ENCODE results near the gene UGCG.
"Not testable (repeated sequence)": the region's sequence is repeated elsewhere in the genome, so short reads cannot be mapped to it uniquely, and the experiment has no call there.

Gene UGCG

GRCh38 chr9:111952559-111952958 is 55.9 kb downstream of the UGCG start:
- in situ Hi-C loops (cut with HindIII; ENCODE audit: low sequenced_read_pairs) = no loop called here
- DNase-seq (ENCODE audit: low read depth, low spot score) = peak; percentile 76

GRCh38 chr9:111953444-111953843 is 56.8 kb downstream of the UGCG start:
- in situ Hi-C loops (cut with HindIII; ENCODE audit: low sequenced_read_pairs) = no loop called here
- no peak for DNase-seq (ENCODE audit: low read depth, low spot score)
- H3K4me3 ChIP-seq (ENCODE audit: low read depth, low read length) = no peak overlapping the region
- TF ChIP-seq CTCF (IDR thresholded peaks at IDR 0.05; ENCODE audit: low read depth, low read length) = no peak

More at GRCh38 chr9:111952559-111952958, 55.9 kb downstream of the UGCG start:
- no peak overlapping the region for H3K4me3 ChIP-seq (ENCODE audit: low read depth, low read length)
- TF ChIP-seq CTCF (IDR thresholded peaks at IDR 0.05; ENCODE audit: low read depth, low read length) = no peak

GRCh38 chr9:111955048-111955447 is 58.4 kb downstream of the UGCG start:
- DNase-seq (ENCODE audit: low read depth, low spot score) = no peak

DNA sequence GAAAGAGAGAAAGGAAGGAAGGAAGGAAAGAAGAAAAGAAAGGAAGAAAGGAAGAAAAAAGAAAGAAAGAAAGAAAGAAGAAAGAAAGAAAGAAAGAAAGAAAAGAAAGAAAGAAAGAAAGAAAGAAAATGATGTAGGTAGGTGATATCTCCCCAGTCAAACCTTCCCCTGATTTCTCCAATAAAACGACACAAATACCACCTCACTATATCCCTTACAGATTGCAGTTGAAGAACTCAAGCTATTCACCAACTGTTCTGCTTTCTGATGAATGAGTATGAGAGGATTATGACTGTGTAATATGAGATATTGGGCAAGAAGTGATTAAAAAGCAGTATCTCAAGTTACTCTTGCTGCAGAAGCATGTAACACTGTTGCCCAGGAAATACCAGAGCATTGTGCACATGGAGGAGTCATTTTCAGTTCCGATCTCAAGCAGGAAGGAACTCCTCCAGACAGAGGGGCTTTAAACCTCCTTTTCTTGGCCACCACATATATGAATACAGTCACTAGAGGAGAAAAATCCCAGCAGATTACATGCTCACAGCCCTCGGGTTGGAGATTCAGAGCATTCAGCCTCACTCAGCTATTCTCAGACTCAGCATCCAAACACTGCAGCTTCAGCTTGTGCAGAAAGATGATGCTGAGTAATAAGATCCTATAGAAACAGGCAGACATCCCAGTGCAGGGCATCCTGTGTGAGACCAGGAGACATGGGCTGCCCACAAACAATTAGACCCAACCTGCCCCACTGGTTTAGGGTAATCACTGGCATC is 61.4 kb downstream of the UGCG start:
- H3K4me3 ChIP-seq (ENCODE audit: low read depth, low read length) = no peak overlapping the region
- in situ Hi-C loops (cut with HindIII; ENCODE audit: low sequenced_read_pairs) = no loop called here
- TF ChIP-seq CTCF (IDR thresholded peaks at IDR 0.05; ENCODE audit: low read depth, low read length) = no peak
- DNase-seq (ENCODE audit: low read depth, low spot score) = peak; percentile 97

More at GRCh38 chr9:111955048-111955447, 58.4 kb downstream of the UGCG start:
- in situ Hi-C loops (cut with HindIII; ENCODE audit: low sequenced_read_pairs) = no loop called here
- no peak overlapping the region for H3K4me3 ChIP-seq (ENCODE audit: low read depth, low read length)
- no peak for TF ChIP-seq CTCF (IDR thresholded peaks at IDR 0.05; ENCODE audit: low read depth, low read length)

GRCh38 chr9:111959468-111960359 is 63.1 kb downstream of the UGCG start:
- in situ Hi-C loops (cut with HindIII; ENCODE audit: low sequenced_read_pairs) = no loop called here
- no peak for TF ChIP-seq CTCF (IDR thresholded peaks at IDR 0.05; ENCODE audit: low read depth, low read length)
- DNase-seq (ENCODE audit: low read depth, low spot score) = peak; percentile 74
- H3K4me3 ChIP-seq (ENCODE audit: low read depth, low read length) = no peak overlapping the region

- H3K4me3 ChIP-seq (ENCODE audit: low read depth, low read length); DNase-seq (ENCODE audit: low read depth, low spot score); in situ Hi-C loops (cut with HindIII; ENCODE audit: low sequenced_read_pairs): not testable (repeated sequence)
These were observed 63.9 kb downstream of the UGCG start for GRCh38 chr9:111960485-111960884.

DNA sequence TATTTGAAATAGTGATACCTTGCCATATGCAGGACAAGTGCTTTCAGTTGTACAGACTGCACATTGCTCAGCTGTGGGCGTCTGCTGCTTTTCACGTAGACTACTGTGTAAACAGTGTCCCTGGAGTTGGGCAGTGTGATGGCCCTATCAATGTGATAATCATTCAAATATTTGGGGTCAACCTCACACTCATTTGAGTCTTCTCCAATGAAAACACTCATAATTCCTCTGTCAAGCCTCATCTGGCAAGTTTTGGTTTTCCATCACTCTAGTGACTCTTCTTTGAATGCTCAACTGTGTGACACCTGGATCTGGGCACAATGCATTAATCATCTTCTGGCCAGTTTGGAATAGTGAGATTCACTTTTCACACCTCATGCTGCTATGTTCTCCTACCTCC is 64.4 kb downstream of the UGCG start:
- no peak overlapping the region for H3K4me3 ChIP-seq (ENCODE audit: low read depth, low read length)
- peak; percentile 62 for DNase-seq (ENCODE audit: low read depth, low spot score)
- in situ Hi-C loops (cut with HindIII; ENCODE audit: low sequenced_read_pairs) = no loop called here
- TF ChIP-seq CTCF (IDR thresholded peaks at IDR 0.05; ENCODE audit: low read depth, low read length) = no peak

All from astrocyte of the spinal cord (primary cell).